ENCODE data around the gene MTG2. TPM values are rescaled to one million over a fixed set of nuclear protein-coding genes. Genes with fewer than 3 reads are reported as not detected.

The MTG2 gene
- total RNA-seq, 1 donor from 2014 or later, result 31.5 TPM

DNA sequence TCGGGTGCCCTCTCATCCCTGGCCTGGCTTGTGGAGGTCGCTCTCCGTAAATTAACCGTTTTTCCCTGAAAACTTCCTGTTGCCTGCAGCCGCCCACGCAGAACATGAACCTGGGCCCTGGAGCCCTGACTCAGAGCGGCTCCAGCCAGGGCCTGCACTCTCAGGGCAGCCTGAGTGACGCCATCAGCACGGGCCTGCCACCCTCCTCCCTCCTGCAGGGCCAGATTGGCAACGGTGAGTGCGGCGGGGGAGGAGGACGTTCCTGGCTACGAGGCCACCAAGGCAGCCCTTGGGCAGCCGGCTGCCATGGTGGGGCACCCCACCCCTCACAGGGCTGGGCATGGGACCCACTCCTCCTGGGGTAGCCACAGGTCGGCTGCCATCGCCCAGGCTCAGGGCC lies 21.5 kb upstream of the MTG2 start:
- Mint-ChIP-seq H3K27ac (ENCODE audit: unreplicated experiment) (no peak overlapping the region), H3K9me3 (ENCODE audit: unreplicated experiment) (no peaks in the 10 kb centered on the region), H3K4me1 (ENCODE audit: low read depth, unreplicated experiment) (peaks cover 19% of the 10 kb centered on the region), H3K4me3 (ENCODE audit: unreplicated experiment) (no peak overlapping the region), H3K27me3 (ENCODE audit: low read depth, unreplicated experiment) (no peaks in the 10 kb centered on the region), H3K36me3 (ENCODE audit: low read depth, unreplicated experiment) (peaks cover 21% of the 10 kb centered on the region)
- peak overlapping the region; percentile 59 for H2AFZ ChIP-seq (ENCODE audit: low read depth, low read length)
- peaks cover 45% of the 10 kb centered on the region for H4K20me1 ChIP-seq (ENCODE audit: insufficient read depth, low read length)
- peak overlapping the region; percentile 72 for H3K27ac ChIP-seq (ENCODE audit: low read depth, low read length)
- H3K4me2 ChIP-seq (ENCODE audit: low read length), result peak overlapping the region; percentile 83
- H3K4me3 ChIP-seq (ENCODE audit: insufficient read depth, low read depth, low read length), result peak overlapping the region; percentile 35
- TF ChIP-seq EZH2 (IDR thresholded peaks at IDR 0.05; ENCODE audit: insufficient read depth, low read length), result no peak
- TF ChIP-seq, protein P1, sequence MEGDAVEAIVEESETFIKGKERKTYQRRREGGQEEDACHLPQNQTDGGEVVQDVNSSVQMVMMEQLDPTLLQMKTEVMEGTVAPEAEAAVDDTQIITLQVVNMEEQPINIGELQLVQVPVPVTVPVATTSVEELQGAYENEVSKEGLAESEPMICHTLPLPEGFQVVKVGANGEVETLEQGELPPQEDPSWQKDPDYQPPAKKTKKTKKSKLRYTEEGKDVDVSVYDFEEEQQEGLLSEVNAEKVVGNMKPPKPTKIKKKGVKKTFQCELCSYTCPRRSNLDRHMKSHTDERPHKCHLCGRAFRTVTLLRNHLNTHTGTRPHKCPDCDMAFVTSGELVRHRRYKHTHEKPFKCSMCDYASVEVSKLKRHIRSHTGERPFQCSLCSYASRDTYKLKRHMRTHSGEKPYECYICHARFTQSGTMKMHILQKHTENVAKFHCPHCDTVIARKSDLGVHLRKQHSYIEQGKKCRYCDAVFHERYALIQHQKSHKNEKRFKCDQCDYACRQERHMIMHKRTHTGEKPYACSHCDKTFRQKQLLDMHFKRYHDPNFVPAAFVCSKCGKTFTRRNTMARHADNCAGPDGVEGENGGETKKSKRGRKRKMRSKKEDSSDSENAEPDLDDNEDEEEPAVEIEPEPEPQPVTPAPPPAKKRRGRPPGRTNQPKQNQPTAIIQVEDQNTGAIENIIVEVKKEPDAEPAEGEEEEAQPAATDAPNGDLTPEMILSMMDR (IDR thresholded peaks at IDR 0.05; ENCODE audit: insufficient read depth, low read depth, low read length), result no peak
- peaks cover 44% of the 10 kb centered on the region for H3K79me2 ChIP-seq (ENCODE audit: insufficient read depth, low read length)
- H3K9ac ChIP-seq (ENCODE audit: low read length), result peak overlapping the region; percentile 62
- no peaks in the 10 kb centered on the region for H3K9me3 ChIP-seq (ENCODE audit: insufficient read depth, low read depth, low read length)
- H3K4me1 ChIP-seq (ENCODE audit: insufficient read depth, low read length), result peaks cover 38% of the 10 kb centered on the region
- H3K27me3 ChIP-seq (ENCODE audit: insufficient read depth, low read length), result no peaks in the 10 kb centered on the region
- DNase-seq (ENCODE audit: low read depth), result peak; percentile 87
- peaks cover 11% of the 10 kb centered on the region for H3K36me3 ChIP-seq (ENCODE audit: insufficient read depth, low read length)
- FAIRE-seq, result no peak

DNA sequence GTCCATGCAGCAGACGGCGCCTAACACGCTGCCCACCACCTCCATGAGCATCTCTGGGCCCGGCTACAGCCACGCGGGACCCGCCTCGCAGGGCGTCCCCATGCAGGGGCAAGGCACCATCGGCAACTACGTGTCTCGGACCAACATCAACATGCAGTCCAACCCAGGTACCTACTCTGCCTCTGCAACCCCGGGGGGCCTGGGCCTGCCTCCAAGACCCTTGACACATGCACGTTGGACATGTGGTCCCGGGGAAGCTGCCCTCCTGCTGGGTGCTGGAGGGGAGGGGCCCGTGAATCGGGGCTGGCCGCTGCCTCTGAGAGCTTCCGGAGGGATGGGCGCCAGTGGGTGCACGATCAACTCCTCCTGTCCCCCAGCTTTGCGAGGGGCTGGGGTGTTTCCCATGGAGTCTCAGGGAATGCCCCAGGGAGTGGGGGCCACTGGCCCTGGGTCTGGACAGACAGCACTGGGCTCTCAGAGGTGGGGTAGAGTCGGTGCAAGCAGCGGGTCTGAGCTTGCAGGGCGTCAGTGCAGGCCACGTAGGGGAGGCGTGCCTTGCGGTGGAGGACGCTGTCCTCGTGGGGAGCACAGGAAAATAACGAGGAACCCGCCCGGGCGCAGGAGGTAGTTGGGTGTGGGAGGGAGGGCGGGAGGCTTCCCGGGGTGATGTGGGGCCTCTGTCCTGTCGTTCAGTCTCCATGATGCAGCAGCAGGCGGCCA lies 19.9 kb upstream of the MTG2 start:
- no peak overlapping the region for H3K4me3 Mint-ChIP-seq (ENCODE audit: unreplicated experiment)
- H3K27me3 Mint-ChIP-seq (ENCODE audit: low read depth, unreplicated experiment), result no peaks in the 10 kb centered on the region
- H3K4me3 ChIP-seq (ENCODE audit: insufficient read depth, low read depth, low read length), result no peak overlapping the region
- H3K9ac ChIP-seq (ENCODE audit: low read length), result no peak overlapping the region
- H4K20me1 ChIP-seq (ENCODE audit: insufficient read depth, low read length), result peaks cover 29% of the 10 kb centered on the region
- no peak overlapping the region for H2AFZ ChIP-seq (ENCODE audit: low read depth, low read length)
- no peaks in the 10 kb centered on the region for H3K9me3 Mint-ChIP-seq (ENCODE audit: unreplicated experiment)
- peaks cover 21% of the 10 kb centered on the region for H3K36me3 Mint-ChIP-seq (ENCODE audit: low read depth, unreplicated experiment)
- no peak for TF ChIP-seq EZH2 (IDR thresholded peaks at IDR 0.05; ENCODE audit: insufficient read depth, low read length)
- TF ChIP-seq, protein P1 (IDR thresholded peaks at IDR 0.05; ENCODE audit: insufficient read depth, low read depth, low read length), result no peak
- H3K27ac Mint-ChIP-seq (ENCODE audit: unreplicated experiment), result no peak overlapping the region
- peaks cover 28% of the 10 kb centered on the region for H3K79me2 ChIP-seq (ENCODE audit: insufficient read depth, low read length)
- no peak for FAIRE-seq
- no peaks in the 10 kb centered on the region for H3K9me3 ChIP-seq (ENCODE audit: insufficient read depth, low read depth, low read length)
- H3K27me3 ChIP-seq (ENCODE audit: insufficient read depth, low read length), result no peaks in the 10 kb centered on the region
- no peak for DNase-seq (ENCODE audit: low read depth)
- H3K4me1 Mint-ChIP-seq (ENCODE audit: low read depth, unreplicated experiment), result peaks cover 19% of the 10 kb centered on the region
- no peak overlapping the region for H3K4me2 ChIP-seq (ENCODE audit: low read length)
- peaks cover 28% of the 10 kb centered on the region for H3K4me1 ChIP-seq (ENCODE audit: insufficient read depth, low read length)
- no peak overlapping the region for H3K27ac ChIP-seq (ENCODE audit: low read depth, low read length)
- peaks cover 13% of the 10 kb centered on the region for H3K36me3 ChIP-seq (ENCODE audit: insufficient read depth, low read length)

DNA sequence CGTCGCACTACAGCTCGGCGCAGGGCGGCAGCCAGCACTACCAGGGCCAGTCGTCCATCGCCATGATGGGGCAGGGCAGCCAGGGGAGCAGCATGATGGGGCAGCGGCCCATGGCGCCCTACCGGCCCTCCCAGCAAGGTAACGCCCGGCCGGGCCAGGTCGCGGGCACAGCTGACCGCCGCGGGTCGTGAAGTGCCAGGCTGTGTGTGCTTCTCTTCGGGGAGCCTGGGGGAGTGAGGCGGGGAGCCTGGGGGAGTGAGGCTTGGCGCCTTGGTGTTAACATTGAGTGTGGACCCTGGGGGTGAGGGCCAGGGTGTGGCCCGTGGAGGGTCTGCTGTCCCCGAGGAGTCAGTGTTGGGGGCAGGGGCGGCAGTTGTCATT lies 19.4 kb upstream of the MTG2 start:
- Mint-ChIP-seq H3K27me3 (ENCODE audit: low read depth, unreplicated experiment) (no peaks in the 10 kb centered on the region), H3K4me1 (ENCODE audit: low read depth, unreplicated experiment) (peaks cover 19% of the 10 kb centered on the region), H3K9me3 (ENCODE audit: unreplicated experiment) (no peaks in the 10 kb centered on the region), H3K36me3 (ENCODE audit: low read depth, unreplicated experiment) (peaks cover 17% of the 10 kb centered on the region), H3K27ac (ENCODE audit: unreplicated experiment) (no peak overlapping the region), H3K4me3 (ENCODE audit: unreplicated experiment) (no peak overlapping the region)
- H3K79me2 ChIP-seq (ENCODE audit: insufficient read depth, low read length), result peaks cover 22% of the 10 kb centered on the region
- H4K20me1 ChIP-seq (ENCODE audit: insufficient read depth, low read length), result peaks cover 24% of the 10 kb centered on the region
- no peak for DNase-seq (ENCODE audit: low read depth)
- no peak overlapping the region for H3K27ac ChIP-seq (ENCODE audit: low read depth, low read length)
- no peak overlapping the region for H3K4me2 ChIP-seq (ENCODE audit: low read length)
- H3K4me1 ChIP-seq (ENCODE audit: insufficient read depth, low read length), result peaks cover 28% of the 10 kb centered on the region
- H3K9ac ChIP-seq (ENCODE audit: low read length), result no peak overlapping the region
- H2AFZ ChIP-seq (ENCODE audit: low read depth, low read length), result no peak overlapping the region
- H3K4me3 ChIP-seq (ENCODE audit: insufficient read depth, low read depth, low read length), result no peak overlapping the region
- H3K9me3 ChIP-seq (ENCODE audit: insufficient read depth, low read depth, low read length), result no peaks in the 10 kb centered on the region
- H3K36me3 ChIP-seq (ENCODE audit: insufficient read depth, low read length), result peaks cover 13% of the 10 kb centered on the region
- no peaks in the 10 kb centered on the region for H3K27me3 ChIP-seq (ENCODE audit: insufficient read depth, low read length)
- TF ChIP-seq EZH2 (IDR thresholded peaks at IDR 0.05; ENCODE audit: insufficient read depth, low read length), result no peak
- TF ChIP-seq, protein P1 (IDR thresholded peaks at IDR 0.05; ENCODE audit: insufficient read depth, low read depth, low read length), result no peak
- no peak for FAIRE-seq

Data from astrocyte (in vitro differentiated cells and primary cell).